Measurements from ENCODE around the gene PDE6C.

DNA sequence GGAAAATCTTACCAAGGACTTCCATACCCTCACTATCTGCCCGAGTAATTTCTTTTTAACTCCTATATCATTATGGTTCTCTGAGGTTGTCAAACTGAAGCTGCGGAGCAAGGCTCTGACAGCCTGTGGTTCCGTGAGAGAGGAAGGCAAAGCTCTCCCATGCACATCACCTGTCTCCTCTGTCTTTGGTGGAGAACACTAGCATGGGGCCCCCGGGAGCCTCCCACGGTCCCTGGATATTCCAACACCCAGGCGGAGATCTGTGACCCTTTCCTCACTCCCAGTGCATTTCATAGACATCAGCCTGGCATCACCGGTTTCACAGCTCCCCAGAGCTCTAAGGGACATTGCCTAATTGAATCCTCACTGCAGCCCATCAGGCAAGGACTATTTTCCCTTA is 21.7 kb upstream of the PDE6C start:
- TF ChIP-seq TAF1 (IDR thresholded peaks at IDR 0.05; ENCODE audit: low read depth) (no peak), REST (IDR thresholded peaks at IDR 0.05; ENCODE audit: low read depth) (no peak), EP300 (IDR thresholded peaks at IDR 0.05; ENCODE audit: borderline replicate concordance) (no peak), RAD21 (IDR thresholded peaks at IDR 0.05; ENCODE audit: low read depth) (no peak), USF1 (IDR thresholded peaks at IDR 0.05) (no peak), CREB1 (IDR thresholded peaks at IDR 0.05; ENCODE audit: low read depth) (no peak), CEBPB (IDR thresholded peaks at IDR 0.05) (no peak), EGR1 (IDR thresholded peaks at IDR 0.05) (no peak), YY1 (IDR thresholded peaks at IDR 0.05; ENCODE audit: low read depth) (no peak), TEAD4 (IDR thresholded peaks at IDR 0.05) (no peak), FOXM1 (IDR thresholded peaks at IDR 0.05; ENCODE audit: borderline replicate concordance, low read depth) (no peak)
- TF ChIP-seq, protein P1, sequence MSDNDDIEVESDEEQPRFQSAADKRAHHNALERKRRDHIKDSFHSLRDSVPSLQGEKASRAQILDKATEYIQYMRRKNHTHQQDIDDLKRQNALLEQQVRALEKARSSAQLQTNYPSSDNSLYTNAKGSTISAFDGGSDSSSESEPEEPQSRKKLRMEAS (IDR thresholded peaks at IDR 0.05) = no peak

Data from Ishikawa (cell line).